Stimulated activated CD8-positive, alpha-beta memory T cell treated with anti-CD3 and anti-CD28 coated beads, Interleukin-4, amount 100 ng/mL, for 1 hour (primary cell): ENCODE data around the gene CXADR.
"Not testable (repeated sequence)": the region's sequence is repeated elsewhere in the genome, so short reads cannot be mapped to it uniquely, and the experiment has no call there.

Source experiments
- DNase-seq, 2 donors: peaks; one replicate each; pipeline ENCODE4 v3.0.0-alpha.2; 2020; ENCODE audit warnings: low read depth in 2 of 2, low spot score in 1 of 2

CXADR gene

DNA sequence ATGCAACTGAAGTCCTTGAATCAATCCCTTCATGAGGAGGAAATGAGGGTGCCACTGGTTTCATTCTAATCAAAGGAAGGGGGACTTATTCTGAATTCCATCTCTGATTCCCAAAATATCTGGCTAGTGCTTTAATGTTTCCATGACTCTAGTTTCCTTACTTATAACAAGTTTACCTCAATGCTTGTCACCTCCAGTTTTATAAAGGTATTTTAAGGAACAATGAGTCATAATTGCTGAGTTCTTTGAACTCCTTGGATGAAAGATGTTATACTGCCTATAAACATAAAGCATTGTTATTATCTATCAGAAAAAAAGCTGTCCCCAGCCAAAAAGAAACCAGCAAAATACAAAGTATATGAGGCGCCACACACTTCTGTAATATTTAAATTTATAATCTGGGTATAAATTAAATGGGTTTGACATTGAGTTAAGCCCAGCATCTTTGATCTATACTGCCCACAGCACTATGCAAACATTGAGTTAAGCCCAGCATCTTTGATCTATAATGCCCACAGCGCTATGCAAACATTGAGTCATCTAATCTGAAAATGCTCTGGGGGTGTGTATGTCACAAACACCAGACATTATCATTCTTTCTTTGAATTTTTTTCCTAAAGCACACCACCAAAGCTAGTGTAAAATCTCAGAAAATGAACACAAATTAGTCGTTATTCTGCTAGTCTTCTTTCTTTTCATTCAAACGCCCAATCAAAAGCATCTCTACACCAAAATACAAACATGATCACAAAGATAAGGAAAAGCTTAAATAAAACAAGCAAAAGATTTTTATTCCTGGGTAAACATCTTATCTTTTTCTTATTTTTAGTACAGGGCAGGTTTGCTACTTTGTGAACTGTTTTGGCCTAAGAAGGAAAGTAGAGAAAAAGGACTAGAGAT lies 11.5 kb upstream of the CXADR start:
- no peak for DNase-seq

GRCh38 chr21:17502985-17503384 lies 9.9 kb upstream of the CXADR start:
- not testable (repeated sequence) for DNase-seq

GRCh38 chr21:17506951-17507350 lies 5.9 kb upstream of the CXADR start:
- no peak for DNase-seq

DNA sequence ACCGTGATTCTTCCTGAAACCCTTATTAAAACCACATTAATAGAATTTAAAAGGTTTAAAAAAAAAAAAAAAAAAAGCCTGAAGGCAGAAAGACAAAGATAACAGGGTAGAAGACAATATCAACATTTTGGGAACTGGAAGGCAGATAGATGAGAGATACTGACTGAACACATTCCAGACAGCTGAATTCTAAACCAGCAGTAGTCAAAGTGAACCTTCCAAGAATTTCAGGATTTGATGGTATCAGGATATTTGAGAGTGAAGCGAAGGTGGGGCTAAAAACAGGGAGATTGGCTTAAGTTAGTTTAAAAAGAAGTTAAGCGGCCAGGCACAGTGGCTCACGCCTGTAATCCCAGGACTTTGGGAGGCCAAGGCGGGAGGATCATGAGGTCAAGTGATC lies 5.3 kb upstream of the CXADR start:
- no peak for DNase-seq

- DNase-seq = no peak
Measured at GRCh38 chr21:17513214-17514123, 626 bp downstream of the CXADR start.

GRCh38 chr21:17514124-17514845 lies 1.4 kb downstream of the CXADR start:
- no peak for DNase-seq

- not testable (repeated sequence) for DNase-seq
Measured at GRCh38 chr21:17517008-17517407, 4.2 kb downstream of the CXADR start.

- no peak for DNase-seq
Measured at GRCh38 chr21:17519208-17519738, 6.4 kb downstream of the CXADR start.

- no peak for DNase-seq
Measured at GRCh38 chr21:17519965-17520609, 7.2 kb downstream of the CXADR start.

GRCh38 chr21:17523007-17523451 lies 10.2 kb downstream of the CXADR start:
- no peak for DNase-seq

GRCh38 chr21:17523979-17524494 lies 11.2 kb downstream of the CXADR start:
- not testable (repeated sequence) for DNase-seq

GRCh38 chr21:17524635-17525034 lies 11.8 kb downstream of the CXADR start:
- DNase-seq = no peak

DNA sequence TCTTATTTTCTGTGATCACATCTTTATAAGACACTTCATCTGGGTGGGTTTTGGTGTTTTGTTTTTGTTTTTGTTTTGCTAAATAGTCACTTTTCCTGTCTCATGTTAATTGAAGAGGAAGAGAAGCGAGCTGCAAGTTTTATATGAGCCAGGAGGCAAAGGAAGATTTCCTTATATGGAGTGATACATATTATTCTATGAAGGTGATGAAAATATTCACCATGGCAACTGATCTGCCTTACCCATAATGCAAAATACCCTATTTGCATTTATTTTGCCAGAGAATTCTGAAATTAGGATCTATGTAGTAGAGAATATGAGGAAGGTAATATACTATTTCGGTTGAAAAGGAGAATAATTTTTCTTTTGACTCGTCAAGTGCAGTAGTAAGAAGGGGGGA lies 13.9 kb downstream of the CXADR start:
- DNase-seq = no peak

GRCh38 chr21:17527240-17527639 lies 14.4 kb downstream of the CXADR start:
- DNase-seq = no peak

DNA sequence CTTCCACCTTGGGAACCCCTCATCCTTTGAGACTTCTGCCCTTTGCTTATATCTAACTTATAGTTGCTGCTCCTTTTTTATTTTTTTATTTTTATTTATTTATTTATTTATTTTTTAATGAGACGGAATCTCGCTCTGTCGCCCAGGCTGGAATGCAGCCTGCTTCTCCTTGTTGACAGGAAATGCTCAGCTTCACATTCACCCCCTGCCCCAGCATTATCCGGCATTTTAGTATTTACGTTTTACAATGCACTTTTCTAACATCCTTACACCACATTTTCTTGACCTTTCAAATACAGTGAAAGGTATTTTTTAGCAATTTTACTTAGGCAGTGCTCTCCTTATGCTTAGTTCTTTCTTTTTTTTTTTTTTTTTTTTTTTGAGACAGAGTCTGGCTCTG lies 14.9 kb downstream of the CXADR start:
- no peak for DNase-seq

DNA sequence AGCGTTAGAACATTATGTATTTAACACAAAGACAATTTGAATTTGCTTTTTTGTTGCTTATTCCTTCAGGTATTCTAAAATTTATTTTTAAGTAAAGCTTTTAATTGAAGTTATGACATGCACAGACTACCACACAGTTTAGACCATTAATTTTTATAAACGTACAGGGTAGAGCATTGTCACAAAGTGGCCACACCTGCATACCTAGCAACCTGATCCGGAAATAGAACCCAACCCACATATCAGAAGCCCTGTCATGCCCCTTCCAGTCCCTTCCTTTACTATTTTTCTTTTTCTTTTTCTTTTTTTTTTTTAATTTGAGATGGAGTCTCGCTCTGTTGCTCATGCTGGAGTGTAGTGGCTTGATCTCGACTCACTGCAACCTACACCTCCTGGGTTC lies 16.8 kb downstream of the CXADR start:
- DNase-seq = no peak

DNA sequence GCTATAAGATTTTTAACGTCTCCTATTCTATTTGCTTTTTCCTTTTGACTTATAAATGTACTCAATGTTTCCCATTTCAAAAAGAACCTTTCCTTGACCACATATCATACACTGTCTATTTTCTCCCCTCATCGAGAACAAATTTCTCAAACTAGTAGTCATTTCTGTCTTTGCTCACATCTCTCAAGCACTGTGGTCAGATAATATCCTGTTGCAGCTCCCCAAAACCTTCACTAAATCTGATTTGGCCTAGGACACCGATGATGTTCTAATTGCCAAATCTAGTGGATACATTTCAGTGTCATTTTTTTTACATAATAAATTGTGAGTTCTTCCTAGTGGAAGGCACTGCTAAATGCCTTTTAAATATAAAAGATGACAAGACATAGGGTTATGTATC lies 19.4 kb downstream of the CXADR start:
- DNase-seq = no peak

DNA sequence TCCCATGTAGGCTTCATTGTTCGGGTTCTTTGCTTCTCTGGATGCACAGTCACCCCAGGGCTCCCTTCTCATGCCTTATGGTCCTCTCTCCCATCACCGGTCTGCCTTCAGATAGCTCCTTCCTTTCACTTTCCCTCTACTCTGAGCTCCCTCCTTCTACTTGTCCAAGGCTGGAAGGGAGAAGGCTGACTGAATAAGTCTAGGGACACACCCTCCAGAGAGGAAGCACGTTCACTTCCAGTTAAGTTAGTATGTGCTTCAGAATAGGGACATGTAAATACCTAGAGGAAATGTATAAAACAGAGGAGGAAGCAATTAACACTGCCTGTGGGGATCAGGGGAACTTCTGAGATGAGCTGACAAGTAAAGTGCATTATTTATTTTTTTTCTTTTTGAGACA lies 23.5 kb downstream of the CXADR start:
- DNase-seq = no peak

DNA sequence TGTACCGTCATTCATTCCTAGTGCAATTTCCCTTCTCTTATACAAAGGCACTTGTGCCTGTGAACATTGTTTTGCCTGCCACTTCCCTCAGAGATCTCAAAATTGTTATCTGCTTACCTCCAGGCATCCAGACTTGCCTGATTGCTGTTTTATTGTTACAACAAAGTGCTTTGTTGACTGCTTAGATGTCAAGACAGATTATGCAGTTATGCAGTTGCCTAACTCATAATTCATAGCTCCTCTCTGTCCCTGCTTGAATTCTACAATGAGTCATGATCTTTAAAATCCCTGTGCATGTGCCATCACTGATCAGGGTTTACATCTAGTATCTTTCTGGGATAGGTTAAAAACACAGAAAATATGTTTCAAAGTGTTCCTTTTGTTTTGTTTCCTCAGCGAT lies 24.5 kb downstream of the CXADR start:
- DNase-seq = no peak

DNA sequence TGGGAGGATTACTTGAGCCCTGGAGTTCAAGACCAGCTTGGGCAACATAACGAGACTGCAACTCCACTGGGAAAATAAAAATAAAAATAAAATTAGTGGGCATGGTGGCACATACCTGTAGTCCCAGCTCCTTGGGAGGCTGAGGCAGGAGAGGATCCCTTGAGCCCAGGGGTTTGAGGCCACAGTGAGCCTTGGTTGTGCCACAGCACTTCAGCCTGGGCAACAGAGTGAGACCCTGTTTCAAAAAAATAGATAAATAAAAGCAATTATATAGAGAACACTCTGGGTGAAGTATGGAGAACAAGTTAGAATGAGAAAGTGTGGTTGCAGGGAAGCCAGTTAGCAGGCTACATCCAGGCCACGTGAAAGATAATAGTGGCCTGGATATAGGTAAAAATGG lies 25.7 kb downstream of the CXADR start:
- no peak for DNase-seq
